ENCODE measurements around the gene LYPD8.

LYPD8 gene

DNA sequence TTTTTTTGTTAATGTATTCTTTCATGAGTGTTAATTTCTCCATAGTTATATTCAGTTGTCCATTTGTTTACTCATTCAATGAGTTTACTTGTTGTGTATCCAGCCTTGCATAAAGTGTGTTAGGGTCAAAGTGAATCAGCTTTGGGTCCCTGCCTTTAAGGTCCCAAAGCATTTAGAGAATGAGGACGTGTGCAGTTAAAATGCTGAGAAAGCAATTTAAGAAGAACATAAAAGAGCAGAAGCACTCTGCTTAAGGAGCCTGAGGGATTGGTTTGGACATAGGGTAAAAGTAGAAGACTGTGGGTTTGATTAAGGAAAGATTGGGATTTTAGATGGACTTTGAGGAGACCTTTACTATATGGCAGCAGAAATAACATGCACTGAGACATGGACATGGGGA, 56.5 kb downstream of the LYPD8 start:
- no peak for DNase-seq (ENCODE audit: low read depth)

DNA sequence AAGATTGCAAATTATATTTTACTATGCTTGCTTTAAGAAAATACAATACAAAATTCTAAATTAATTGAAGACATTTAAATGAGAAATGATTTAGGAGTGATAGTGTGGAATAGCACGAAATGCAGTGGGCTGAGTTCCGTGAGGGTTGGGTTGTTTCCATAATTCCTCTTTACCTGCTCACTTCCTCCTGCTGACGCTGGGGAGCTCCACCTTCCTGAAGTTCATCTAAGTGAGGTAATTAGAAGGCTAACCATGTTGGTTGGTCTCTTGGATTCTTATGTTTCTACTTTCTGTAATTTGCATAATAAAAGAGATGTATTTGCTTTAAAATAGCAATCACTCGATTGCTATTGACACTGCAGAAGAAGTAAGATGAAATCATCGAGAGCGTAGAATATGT, 57.7 kb downstream of the LYPD8 start:
- DNase-seq (ENCODE audit: low read depth), result no peak

DNA sequence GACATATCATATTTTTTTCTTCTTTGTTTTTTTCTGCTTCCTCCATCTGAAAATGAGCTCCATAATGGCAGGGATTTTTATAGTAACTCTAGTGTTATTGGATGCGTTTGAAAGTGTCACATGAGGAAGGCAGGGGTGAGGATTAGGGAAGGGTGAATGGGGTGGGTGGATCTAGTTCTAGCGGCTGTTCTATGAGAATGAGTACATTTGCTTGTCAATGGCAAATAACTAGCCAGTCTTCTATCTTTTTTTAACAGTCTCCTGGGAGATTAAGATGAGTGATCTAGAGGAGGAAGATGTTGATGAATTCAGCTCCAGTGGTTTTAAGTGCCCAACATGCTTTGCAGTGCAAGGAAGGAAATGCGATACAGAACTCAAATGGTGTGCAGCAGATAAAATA, 58.8 kb downstream of the LYPD8 start:
- no peak for DNase-seq (ENCODE audit: low read depth)

DNA sequence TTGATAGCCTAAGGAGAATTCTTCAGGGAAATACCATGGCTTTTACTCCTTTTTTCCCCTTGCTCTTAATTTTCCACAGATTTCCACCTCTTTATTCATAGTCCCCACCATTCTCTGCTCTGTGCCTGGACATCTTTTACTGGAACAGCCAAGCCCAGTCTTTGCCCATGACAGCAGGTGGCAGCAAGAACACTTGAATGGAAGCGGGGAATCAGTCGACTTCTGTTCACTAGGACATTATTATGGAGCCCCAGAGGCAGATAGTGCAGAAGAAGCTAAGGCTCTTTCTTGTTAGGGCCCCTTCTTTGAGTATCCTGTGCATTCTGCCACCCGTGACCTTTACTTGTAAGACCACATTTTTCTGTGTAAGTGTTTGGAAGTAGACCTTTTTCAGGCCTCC, 59.3 kb downstream of the LYPD8 start:
- no peak for DNase-seq (ENCODE audit: low read depth)

DNA sequence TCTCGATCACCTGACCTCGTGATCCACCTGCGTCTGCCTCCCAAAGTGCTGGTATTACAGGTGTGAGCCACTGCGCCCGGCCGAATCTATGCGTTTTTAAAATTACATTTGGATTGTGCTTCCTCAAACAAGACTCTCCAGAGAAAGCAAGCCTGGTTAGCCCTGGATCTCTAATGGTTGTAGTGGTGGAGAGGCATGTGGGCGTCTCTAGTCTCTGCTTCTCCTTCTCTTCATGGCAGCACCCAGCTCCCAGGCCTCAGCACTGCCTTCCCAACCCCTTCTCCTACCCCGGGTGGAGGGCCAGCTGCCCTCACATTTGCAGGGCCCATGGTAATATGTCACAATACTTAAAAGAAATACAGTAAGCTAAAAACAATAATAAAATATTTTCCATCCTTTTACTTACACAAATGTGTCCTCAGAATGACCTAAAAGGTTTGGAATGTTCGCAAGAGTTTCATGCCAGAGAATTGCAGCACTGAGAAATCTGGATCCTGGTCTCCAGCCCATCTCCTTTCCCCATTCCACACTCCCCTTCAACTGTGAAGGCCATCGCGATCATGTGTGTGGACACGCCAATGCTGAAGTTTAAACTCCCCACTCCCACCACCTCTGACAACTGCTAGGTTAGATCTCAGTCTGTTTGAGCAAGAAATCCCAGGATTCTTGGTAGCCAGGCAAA, 60.0 kb downstream of the LYPD8 start:
- no peak for DNase-seq (ENCODE audit: low read depth)

DNA sequence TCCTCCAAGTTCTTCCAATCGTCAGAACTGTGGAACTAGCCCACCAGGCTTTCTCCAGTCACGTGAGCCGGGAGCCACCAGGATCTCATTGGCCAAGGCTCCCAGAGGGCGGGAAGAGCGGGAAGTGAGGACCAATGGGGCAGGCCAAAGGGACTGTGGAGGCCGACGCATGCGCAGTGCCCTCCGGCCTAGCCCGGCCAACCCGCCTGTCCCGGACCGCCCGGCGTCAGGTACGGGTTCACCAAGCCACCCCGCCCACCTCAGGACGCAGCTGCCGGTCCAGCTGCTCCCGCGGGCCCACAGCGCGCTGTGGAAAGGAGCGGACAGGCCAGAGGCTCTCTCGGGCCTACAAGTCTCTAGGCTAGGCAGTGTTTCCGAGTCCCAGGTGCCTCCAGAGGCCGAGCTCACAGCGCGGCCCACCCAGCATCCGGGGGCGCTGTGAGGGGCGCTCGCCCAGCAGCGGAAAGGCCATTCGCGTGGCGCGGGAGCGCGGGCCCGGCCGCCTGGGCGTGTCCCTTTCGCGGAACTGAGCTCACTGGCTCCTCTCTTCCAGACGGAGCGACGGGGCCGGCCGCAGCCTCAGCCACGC, 63.9 kb downstream of the LYPD8 start:
- no peak for DNase-seq (ENCODE audit: low read depth)

Measured in activated gamma-delta T cell treated with anti-CD3 and anti-CD28 coated beads, Interleukin-2, amount 50 U/mL, for 16 hours (primary cell).